Activated CD8-positive, alpha-beta T cell treated with anti-CD3 and anti-CD28 coated beads for 36 hours (primary cell): ENCODE data around the gene TXNDC2. TPM values are rescaled to one million over a fixed set of nuclear protein-coding genes. Genes with fewer than 3 reads are reported as not detected.

Source experiments
- ATAC-seq: fragments of 200-7000 bp; cut with Tn5 transposase; one replicate; pipeline ENCODE4 v1.10.0; 2021; ENCODE audit warnings: mild to moderate bottlenecking, moderate library complexity
- CTCF ChIA-PET: fragments of 350-600 bp; sonication (Branson Sonifier 250); formaldehyde crosslinking; loops from one replicate; lab custom pipeline; 2021; ENCODE audit warnings: antibody characterized with exemption; lab: Charles Lee
- POLR2A ChIA-PET: fragments of 350-600 bp; sonication (Branson Sonifier 250); formaldehyde crosslinking; loops from one replicate; lab custom pipeline; 2021; ENCODE audit warnings: antibody characterized with exemption; lab: Charles Lee
- DNase-seq: peaks from one replicate; pipeline ENCODE4 v3.0.0-alpha.2; 2020
- H3K27ac Mint-ChIP-seq: one replicate; pipeline ENCODE4 v1.8.0; 2021; ENCODE audit warnings: mild to moderate bottlenecking, mixed read lengths
- H3K27me3 Mint-ChIP-seq: one replicate; pipeline ENCODE4 v1.8.0; 2021; ENCODE audit warnings: mixed read lengths
- H3K36me3 Mint-ChIP-seq: one replicate; pipeline ENCODE4 v1.8.0; 2021; ENCODE audit warnings: low read depth, mixed read lengths
- H3K4me1 Mint-ChIP-seq: one replicate; pipeline ENCODE4 v1.8.0; 2021; ENCODE audit warnings: low read depth, mixed read lengths
- H3K4me3 Mint-ChIP-seq: one replicate; pipeline ENCODE4 v1.8.0; 2021; ENCODE audit warnings: mild to moderate bottlenecking, moderate library complexity, mixed read lengths
- H3K9me3 Mint-ChIP-seq: one replicate; pipeline ENCODE4 v1.8.0; 2021; ENCODE audit warnings: mixed read lengths
- intact Hi-C: fragments of 100-400 bp; cut with micrococcal nuclease; formaldehyde crosslinking; loops from one replicate; pipeline ENCODE4 v1.10.0; 2022
- total RNA-seq, 2 experiments: library from RNA; stranded (reverse); gene quantifications; one replicate each; pipeline ENCODE4 v1.2.3, GENCODE V29; 2021
- TF ChIP-seq, protein P1 (sequence below): fragments of 200-600 bp; IDR thresholded peaks from one replicate; pipeline ENCODE4 v1.8.0; 2022; ENCODE audit warnings: antibody characterized with exemption, mild to moderate bottlenecking

TXNDC2 gene
- total RNA-seq, 2 experiments from 2014 or later = not detected

DNA sequence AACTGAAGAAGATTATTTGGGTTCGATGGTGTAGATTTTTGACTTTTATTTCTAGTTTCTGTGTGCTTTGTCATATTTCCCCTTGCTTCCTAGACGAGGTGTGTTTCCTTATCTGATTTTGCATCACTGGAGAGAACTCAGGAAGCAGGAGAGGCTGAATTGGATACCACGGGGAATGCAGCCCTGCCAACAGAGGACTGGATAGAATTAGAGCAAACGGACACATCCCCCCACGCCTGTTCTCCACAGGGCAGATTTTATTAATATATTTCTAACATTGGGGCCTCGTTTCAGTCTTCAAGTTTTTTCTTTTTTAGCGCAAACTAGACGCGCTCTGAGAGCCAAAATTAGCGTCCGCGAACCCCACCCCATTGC lies 27.4 kb downstream of the TXNDC2 start:
- intact Hi-C loops = no loop called here
- Mint-ChIP-seq H3K4me1 (peaks cover 22% of the 10 kb centered on the region), H3K4me3 (peak overlapping the region; percentile 81), H3K9me3 (no peaks in the 10 kb centered on the region), H3K27ac (peak overlapping the region; percentile 93), H3K36me3 (peaks cover 4% of the 10 kb centered on the region), H3K27me3 (peaks cover 2% of the 10 kb centered on the region)
- TF ChIP-seq, protein P1, sequence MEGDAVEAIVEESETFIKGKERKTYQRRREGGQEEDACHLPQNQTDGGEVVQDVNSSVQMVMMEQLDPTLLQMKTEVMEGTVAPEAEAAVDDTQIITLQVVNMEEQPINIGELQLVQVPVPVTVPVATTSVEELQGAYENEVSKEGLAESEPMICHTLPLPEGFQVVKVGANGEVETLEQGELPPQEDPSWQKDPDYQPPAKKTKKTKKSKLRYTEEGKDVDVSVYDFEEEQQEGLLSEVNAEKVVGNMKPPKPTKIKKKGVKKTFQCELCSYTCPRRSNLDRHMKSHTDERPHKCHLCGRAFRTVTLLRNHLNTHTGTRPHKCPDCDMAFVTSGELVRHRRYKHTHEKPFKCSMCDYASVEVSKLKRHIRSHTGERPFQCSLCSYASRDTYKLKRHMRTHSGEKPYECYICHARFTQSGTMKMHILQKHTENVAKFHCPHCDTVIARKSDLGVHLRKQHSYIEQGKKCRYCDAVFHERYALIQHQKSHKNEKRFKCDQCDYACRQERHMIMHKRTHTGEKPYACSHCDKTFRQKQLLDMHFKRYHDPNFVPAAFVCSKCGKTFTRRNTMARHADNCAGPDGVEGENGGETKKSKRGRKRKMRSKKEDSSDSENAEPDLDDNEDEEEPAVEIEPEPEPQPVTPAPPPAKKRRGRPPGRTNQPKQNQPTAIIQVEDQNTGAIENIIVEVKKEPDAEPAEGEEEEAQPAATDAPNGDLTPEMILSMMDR = no peak
- CTCF ChIA-PET = interaction anchor here (1.2 to 1.3 kb wide), 2 partner anchors 8 to 58 kb away, joined by 3 read pairs; no protein-coding TSS in a partner anchor
- DNase-seq (no peak), ATAC-seq (no peak)
- POLR2A ChIA-PET = interaction anchor here (0.6 to 1.2 kb wide), 3 partner anchors 9 to 35 kb away, joined by 3 to 4 read pairs (median 3); no protein-coding TSS in a partner anchor

DNA sequence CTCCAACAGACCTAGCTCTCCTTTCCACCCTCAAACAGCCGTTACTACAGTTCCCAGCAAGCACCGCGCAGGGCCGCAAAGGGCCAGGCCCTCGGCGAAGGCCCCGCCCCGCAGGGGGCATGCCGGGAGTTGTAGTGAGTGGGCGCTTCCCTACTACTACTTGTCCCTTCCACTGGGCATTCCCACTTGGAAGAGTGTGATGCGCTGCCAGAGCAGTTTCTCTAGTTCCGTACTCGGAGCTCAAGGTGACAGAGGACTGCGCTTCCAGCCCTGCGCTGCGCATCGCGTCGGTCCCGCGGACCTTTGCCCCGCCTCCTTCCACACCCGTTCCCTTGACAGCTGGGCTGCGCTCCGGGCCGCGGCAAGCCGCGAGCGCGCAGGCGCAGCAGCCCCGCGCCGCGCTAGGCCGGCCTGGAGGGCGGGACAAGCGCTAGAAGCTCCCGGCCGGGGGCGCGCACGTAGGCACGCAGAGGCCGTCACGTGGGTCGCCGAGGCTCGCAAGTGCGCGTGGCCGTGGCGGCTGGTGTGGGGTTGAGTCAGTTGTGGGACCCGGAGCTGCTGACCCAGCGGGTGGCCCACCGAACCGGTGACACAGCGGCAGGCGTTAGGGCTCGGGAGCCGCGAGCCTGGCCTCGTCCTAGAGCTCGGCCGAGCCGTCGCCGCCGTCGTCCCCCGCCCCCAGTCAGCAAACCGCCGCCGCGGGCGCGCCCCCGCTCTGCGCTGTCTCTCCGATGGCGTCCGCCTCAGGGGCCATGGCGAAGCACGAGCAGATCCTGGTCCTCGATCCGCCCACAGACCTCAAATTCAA lies 28.0 kb downstream of the TXNDC2 start, which contains the start of gene VAPA:
TSS of gene VAPA (plus strand) at position 491 of the 808 bp plus-strand sequence. CDS start at position 732, 241 bp downstream.
- Mint-ChIP-seq H3K4me1 (peaks cover 22% of the 10 kb centered on the region), H3K9me3 (no peaks in the 10 kb centered on the region), H3K27ac (peak within 1 kb of the TSS; percentile 93), H3K4me3 (peak within 1 kb of the TSS; percentile 91), H3K36me3 (peaks cover 4% of the 10 kb centered on the region), H3K27me3 (peaks cover 2% of the 10 kb centered on the region)
- ATAC-seq = peak; percentile 88
- peak; percentile 93 for DNase-seq
- POLR2A ChIA-PET = interaction anchor here (0.6 to 1.2 kb wide), 3 partner anchors 10 to 35 kb away, joined by 3 to 4 read pairs (median 3); no protein-coding TSS in a partner anchor
- TF ChIP-seq, protein P1 = no peak
- CTCF ChIA-PET = interaction anchor here (1.2 to 1.3 kb wide), 2 partner anchors 8 to 58 kb away, joined by 3 read pairs; no protein-coding TSS in a partner anchor
- intact Hi-C loops = no loop called here

DNA sequence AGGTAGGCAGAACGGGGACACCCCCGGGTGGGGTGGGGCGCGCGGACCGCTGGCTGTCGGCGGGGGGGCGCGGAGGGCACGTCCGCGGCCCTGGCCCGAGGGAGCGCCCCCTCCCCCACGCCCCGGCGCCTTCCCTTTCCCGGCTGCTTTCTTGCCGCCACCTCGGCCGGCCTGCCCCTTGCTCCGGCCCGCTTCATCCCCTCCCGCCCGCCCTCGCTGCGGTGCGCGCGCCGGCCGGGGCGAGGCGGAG lies 28.5 kb downstream of the TXNDC2 start:
- POLR2A ChIA-PET = interaction anchor here (1.3 kb wide), 1 partner anchor 12 kb away, joined by 3 read pairs; no protein-coding TSS in a partner anchor
- intact Hi-C loops = no loop called here
- Mint-ChIP-seq H3K27ac (peak overlapping the region; percentile 86), H3K4me3 (peak overlapping the region; percentile 81), H3K36me3 (peaks cover 4% of the 10 kb centered on the region), H3K9me3 (no peaks in the 10 kb centered on the region), H3K27me3 (peaks cover 1% of the 10 kb centered on the region), H3K4me1 (peaks cover 22% of the 10 kb centered on the region)
- no peak for DNase-seq
- CTCF ChIA-PET = interaction anchor here (1.3 kb wide), 1 partner anchor 57 kb away, joined by 3 read pairs; no protein-coding TSS in a partner anchor
- TF ChIP-seq, protein P1 = no peak
- no peak for ATAC-seq

DNA sequence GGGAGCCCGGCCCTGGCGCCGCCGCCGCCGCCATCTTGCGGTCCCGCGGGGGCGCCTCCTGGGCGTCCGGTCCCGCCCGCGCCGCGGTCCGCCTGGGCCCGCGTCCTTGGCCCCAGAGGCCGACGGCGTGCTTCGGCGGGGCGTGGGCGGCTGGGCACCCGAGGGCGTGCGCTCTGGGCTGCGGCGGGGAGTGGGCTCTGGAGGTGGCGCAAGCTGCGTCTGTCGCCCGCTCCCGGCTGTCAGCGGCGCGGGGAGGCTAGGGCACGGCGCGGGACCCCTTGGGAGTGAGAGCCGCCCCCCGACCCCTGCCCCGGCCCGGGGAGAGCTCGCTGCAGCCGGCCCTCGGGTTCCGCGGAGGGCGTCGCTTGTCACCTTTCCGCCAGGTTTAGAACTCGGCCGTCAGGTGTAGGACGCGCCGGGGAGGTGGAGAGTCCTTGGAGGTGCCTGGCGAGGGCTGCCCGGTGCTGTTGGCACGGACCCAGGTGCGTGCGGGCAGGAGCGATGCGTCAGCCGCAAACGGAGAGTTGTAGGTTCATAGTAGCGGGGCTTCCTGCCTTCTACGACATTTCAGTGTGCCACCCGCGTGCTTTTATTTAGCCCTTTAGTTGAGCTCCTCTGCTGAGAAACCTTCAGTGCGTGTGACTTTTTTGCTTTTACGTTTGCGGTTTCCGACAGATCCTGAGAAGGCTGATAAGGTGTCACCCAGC lies 29.0 kb downstream of the TXNDC2 start:
- ChIA-PET CTCF (interaction anchor here (0.8 kb wide), 1 partner anchor 12 kb away, joined by 4 read pairs; no protein-coding TSS in a partner anchor), POLR2A (interaction anchor here (0.8 to 1.3 kb wide), 5 partner anchors 8 to 53 kb away, joined by 3 to 4 read pairs (median 3); no protein-coding TSS in a partner anchor)

More for the DNA sequence above, 29.0 kb downstream of the TXNDC2 start:
- Mint-ChIP-seq H3K9me3 (no peaks in the 10 kb centered on the region), H3K27me3 (no peaks in the 10 kb centered on the region), H3K27ac (peak overlapping the region; percentile 91), H3K36me3 (peaks cover 4% of the 10 kb centered on the region), H3K4me3 (peak overlapping the region; percentile 91), H3K4me1 (peaks cover 22% of the 10 kb centered on the region)
- TF ChIP-seq, protein P1 = no peak
- peak; percentile 86 for DNase-seq
- intact Hi-C loops = no loop called here
- ATAC-seq = peak; percentile 14
